Liver (tissue), 9 donors: ENCODE data around the gene POC1A. TPM values are rescaled to one million over a fixed set of nuclear protein-coding genes. Genes with fewer than 3 reads are reported as not detected.

ENCODE experiments used
- DNase-seq: peaks from one replicate; pipeline ENCODE4 v3.0.0-alpha.2; 2017; ENCODE audit warnings: low spot score
- H3K27ac ChIP-seq, 2 donors: one replicate each; pipeline ENCODE4 v1.7.0; 2013; ENCODE audit warnings: inconsistent platforms in 2 of 2, low read length in 2 of 2, control low read depth in 1 of 2, low read depth in 1 of 2, mild to moderate bottlenecking in 1 of 2
- H3K27me3 ChIP-seq, 4 donors: one replicate each; pipeline versions ENCODE4 v1.6.1 to v1.7.0; 2013; ENCODE audit warnings: low read length in 3 of 4, inconsistent platforms in 1 of 4, mild to moderate bottlenecking in 1 of 4, moderate library complexity in 1 of 4; ENCODE audit not compliant: control insufficient read depth in 4 of 4, insufficient read depth in 4 of 4
- H3K36me3 ChIP-seq, 4 donors: one replicate each; pipeline versions ENCODE4 v1.6.1 to v1.7.0; 2013; ENCODE audit warnings: low read length in 3 of 4, mild to moderate bottlenecking in 3 of 4, low read depth in 1 of 4, moderate library complexity in 1 of 4; ENCODE audit not compliant: control insufficient read depth in 4 of 4, insufficient read depth in 3 of 4
- H3K4me1 ChIP-seq, 4 donors: one replicate each; pipeline versions ENCODE4 v1.6.1 to v1.7.0; 2013; ENCODE audit warnings: low read length in 3 of 4, mild to moderate bottlenecking in 3 of 4, moderate library complexity in 1 of 4; ENCODE audit not compliant: control insufficient read depth in 4 of 4, insufficient read depth in 4 of 4
- H3K4me3 ChIP-seq, 3 donors: one replicate each; pipeline versions ENCODE4 v1.6.1 to v1.7.0; 2013; ENCODE audit warnings: low read length in 3 of 3, control low read depth in 1 of 3, low read depth in 1 of 3, mild to moderate bottlenecking in 1 of 3
- H3K9ac ChIP-seq, 2 donors: one replicate each; pipeline ENCODE4 v1.7.0; 2013; ENCODE audit warnings: low read length in 2 of 2, mild to moderate bottlenecking in 2 of 2, moderate library complexity in 2 of 2, control low read depth in 1 of 2, low read depth in 1 of 2
- H3K9me3 ChIP-seq, 4 donors: one replicate each; pipeline versions ENCODE4 v1.6.1 to v1.7.0; 2013; ENCODE audit warnings: low read length in 3 of 4; ENCODE audit not compliant: control insufficient read depth in 4 of 4
- ATF3 ChIP-seq: IDR thresholded peaks from 2 replicates; pipeline ENCODE4 v1.6.1; 2016; ENCODE audit warnings: antibody characterized with exemption
- CTCF ChIP-seq: fragments of 150-350 bp; IDR thresholded peaks from 2 replicates; pipeline ENCODE4 v1.5.1; 2017; ENCODE audit warnings: improper control_type of control experiment, low read depth, low read length; ENCODE audit not compliant: missing input control
- FOXA1 ChIP-seq: IDR thresholded peaks from 2 replicates; pipeline ENCODE4 v1.6.1; 2016; ENCODE audit warnings: antibody characterized with exemption
- GABPA ChIP-seq, 2 donors: IDR thresholded peaks in 1 of 2; conservative IDR thresholded peaks in 1 of 2; 2 replicates each; pipeline ENCODE4 v1.6.1; 2016; ENCODE audit warnings: antibody characterized with exemption in 2 of 2, mild to moderate bottlenecking in 1 of 2, moderate library complexity in 1 of 2
- HNF4G ChIP-seq: IDR thresholded peaks from 2 replicates; pipeline ENCODE4 v1.6.1; 2016; ENCODE audit warnings: antibody characterized with exemption
- JUND ChIP-seq, 2 donors: IDR thresholded peaks; 2 replicates each; pipeline ENCODE4 v1.6.1; 2016; ENCODE audit warnings: antibody characterized with exemption in 2 of 2
- NR2F2 ChIP-seq: IDR thresholded peaks from 2 replicates; pipeline ENCODE4 v1.6.1; 2016; ENCODE audit warnings: antibody characterized with exemption
- RAD21 ChIP-seq, 2 donors: IDR thresholded peaks; 2 replicates each; pipeline ENCODE4 v1.6.1; 2016; ENCODE audit warnings: antibody characterized with exemption in 2 of 2, mild to moderate bottlenecking in 2 of 2
- REST ChIP-seq: IDR thresholded peaks from 2 replicates; pipeline ENCODE4 v1.6.1; 2016; ENCODE audit warnings: antibody characterized with exemption, mild to moderate bottlenecking
- RXRA ChIP-seq, 2 donors: IDR thresholded peaks; 2 replicates each; pipeline ENCODE4 v1.6.1; 2017 to 2018; ENCODE audit warnings: antibody characterized with exemption in 2 of 2, mild to moderate bottlenecking in 1 of 2
- SP1 ChIP-seq: IDR thresholded peaks from 2 replicates; pipeline ENCODE4 v1.6.1; 2018; ENCODE audit warnings: antibody characterized with exemption, mild to moderate bottlenecking
- TAF1 ChIP-seq: conservative IDR thresholded peaks from 2 replicates; pipeline ENCODE4 v1.6.1; 2016; ENCODE audit warnings: antibody characterized with exemption, mild to moderate bottlenecking
- YY1 ChIP-seq: IDR thresholded peaks from 2 replicates; pipeline ENCODE4 v1.6.1; 2016; ENCODE audit warnings: antibody characterized with exemption, mild to moderate bottlenecking
- ZBTB33 ChIP-seq: IDR thresholded peaks from 2 replicates; pipeline ENCODE4 v1.6.1; 2016; ENCODE audit warnings: antibody characterized with exemption
- WGBS: extraction: QIAGEN DNeasy Blood & Tissue Kit; methylation state at CpG from one replicate; pipeline ENCODE4 v1.1.7; 2013; 5-methylcytosine and 5-hydroxymethylcytosine counted together
- polyA plus RNA-seq, 2 donors: library from polyadenylated mRNA; stranded (reverse) in 1 of 2; unstranded in 1 of 2; fragments of 200-250 nt in 1 of 2; fragments of >200 nt in 1 of 2; fragmentation: Nextera tagmentation in 1 of 2; extraction: Ambion mirVana in 1 of 2; gene quantifications; one replicate each; pipeline versions ENCODE4 v1.2.1 to v1.2.3, GENCODE V29; 2013 to 2015
- total RNA-seq, 2 donors: library from RNA; depleted of rRNA; stranded (reverse); fragments of >200 nt; gene quantifications; one replicate each; pipeline ENCODE4 v1.2.3, GENCODE V29; 2014
- donor health status: healthy.
- donor health status: healthy.
- donor health status: healthy.
- donor health status: healthy.
- donor health status: healthy.

The POC1A gene
- total and polyA plus RNA-seq, 4 donors: 1.4 to 12.7 (median 4.8) TPM

GRCh38 chr3:52031896-52032295, 122.3 kb downstream of the POC1A start (continued):
- TF ChIP-seq YY1: no peak

GRCh38 chr3:52030714-52031310, 123.4 kb downstream of the POC1A start:
- Histone ChIP-seq H3K36me3 (no peaks in the 10 kb centered on the region), H3K4me1 (peaks cover 0 to 8% (median 2%) of the 10 kb centered on the region in 4 donors), H3K27ac (no peak overlapping the region), H3K4me3 (no peak overlapping the region), H3K9me3 (peaks cover 0 to 2% (median 0%) of the 10 kb centered on the region in 4 donors), H3K27me3 (no peaks in the 10 kb centered on the region), H3K9ac (no peak overlapping the region)
- TF ChIP-seq JUND (IDR thresholded peaks at IDR 0.05) (no peak), RAD21 (IDR thresholded peaks at IDR 0.05) (no peak), CTCF (no peak), ATF3 (no peak), FOXA1 (no peak), ZBTB33 (no peak), SP1 (no peak), TAF1 (no peak), REST (no peak), HNF4G (no peak), NR2F2 (no peak)
- 96% methylated on average over 11 of the region's 11 CpGs for WGBS
- no peak for DNase-seq

GRCh38 chr3:52029535-52029934, 124.7 kb downstream of the POC1A start:
- no peak overlapping the region for H3K9ac ChIP-seq
- WGBS: 90% methylated on average over 10 of the region's 10 CpGs
- H3K4me3 ChIP-seq: no peak overlapping the region
- TF ChIP-seq HNF4G (no peak), RXRA (IDR thresholded peaks at IDR 0.05) (no peak), SP1 (no peak), GABPA (IDR thresholded peaks at IDR 0.05 in 1 of 2, conservative IDR thresholded peaks at IDR 0.05 in 1 of 2) (no peak), RAD21 (IDR thresholded peaks at IDR 0.05) (no peak), NR2F2 (no peak), ZBTB33 (no peak)
- no peaks in the 10 kb centered on the region for H3K36me3 ChIP-seq
- peaks cover 0 to 8% (median 2%) of the 10 kb centered on the region in 4 donors for H3K4me1 ChIP-seq
- peaks cover 0 to 2% (median 0%) of the 10 kb centered on the region in 4 donors for H3K9me3 ChIP-seq
- no peak for DNase-seq
- H3K27ac ChIP-seq: no peak overlapping the region
- H3K27me3 ChIP-seq: no peaks in the 10 kb centered on the region
